Stimulated activated CD4-positive, alpha-beta T cell treated with anti-CD3 and anti-CD28 coated beads, TNF-alpha, amount 100 ng/mL, for 1 hour (primary cell): ENCODE measurements around the gene CACNA1G.

Experiments used
- DNase-seq, 3 donors: peaks; one replicate each; pipeline ENCODE4 v3.0.0-alpha.2; 2020; ENCODE audit warnings: low read depth in 3 of 3, low spot score in 1 of 3

CACNA1G gene

DNA sequence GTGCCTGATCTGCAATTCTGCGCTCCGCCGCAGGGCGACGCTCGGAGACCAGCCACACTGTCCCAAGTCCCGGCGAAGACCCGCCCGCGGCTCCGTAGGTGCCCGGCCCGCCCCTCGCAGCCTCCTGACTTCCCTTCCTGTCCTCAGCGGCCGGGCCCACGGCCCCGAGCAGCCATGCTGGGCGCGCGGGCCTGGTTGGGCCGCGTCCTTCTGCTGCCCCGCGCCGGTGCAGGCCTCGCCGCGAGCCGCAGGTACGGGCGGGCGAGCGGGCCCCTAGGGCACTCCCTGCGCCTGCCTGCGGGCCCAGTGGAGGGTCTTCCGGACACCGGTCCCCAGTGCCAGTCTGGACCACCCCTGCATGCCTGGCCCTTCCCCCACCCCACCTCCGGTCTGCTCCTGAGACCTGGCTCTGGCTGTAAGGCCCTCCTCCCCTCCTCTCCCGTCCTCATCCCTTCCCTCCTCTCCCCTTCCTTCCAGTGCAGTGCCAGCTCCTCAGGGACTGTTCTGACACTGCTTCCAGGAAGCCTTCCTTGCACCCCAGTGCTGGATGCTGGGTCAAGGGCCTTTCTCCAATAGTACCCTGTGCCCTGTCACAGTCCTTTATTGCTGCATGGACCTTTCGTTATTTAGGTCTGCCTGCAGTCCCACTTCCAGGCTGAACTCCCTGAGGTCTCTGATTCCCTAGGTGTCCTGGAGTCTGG lies 13.3 kb upstream of the CACNA1G start, which contains the start of gene SPATA20:
Gene SPATA20, plus strand, starts transcription at position 140 of the 701 bp plus-strand sequence. Its CDS starts 35 bp downstream, at position 175.
- peak; percentile 60 to 74 (median 62) for DNase-seq

DNA sequence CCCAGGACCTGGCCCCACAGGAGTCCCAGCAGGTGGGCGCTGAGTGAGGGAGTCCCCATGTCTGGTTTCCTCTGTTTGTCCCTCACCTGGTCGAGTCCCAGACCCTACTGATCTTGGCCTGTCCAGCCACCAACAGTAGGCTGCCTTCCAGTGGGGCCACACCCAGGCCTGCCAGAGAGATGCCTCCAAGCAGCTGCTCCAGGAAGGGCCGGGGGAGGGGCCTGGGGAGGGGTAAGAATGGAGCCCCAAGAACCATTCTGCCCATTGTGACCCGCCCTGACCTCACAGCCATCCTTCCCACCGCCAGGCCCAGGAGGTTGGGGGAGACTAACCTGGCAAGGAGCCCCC lies 12.8 kb upstream of the CACNA1G start:
- no peak for DNase-seq

DNA sequence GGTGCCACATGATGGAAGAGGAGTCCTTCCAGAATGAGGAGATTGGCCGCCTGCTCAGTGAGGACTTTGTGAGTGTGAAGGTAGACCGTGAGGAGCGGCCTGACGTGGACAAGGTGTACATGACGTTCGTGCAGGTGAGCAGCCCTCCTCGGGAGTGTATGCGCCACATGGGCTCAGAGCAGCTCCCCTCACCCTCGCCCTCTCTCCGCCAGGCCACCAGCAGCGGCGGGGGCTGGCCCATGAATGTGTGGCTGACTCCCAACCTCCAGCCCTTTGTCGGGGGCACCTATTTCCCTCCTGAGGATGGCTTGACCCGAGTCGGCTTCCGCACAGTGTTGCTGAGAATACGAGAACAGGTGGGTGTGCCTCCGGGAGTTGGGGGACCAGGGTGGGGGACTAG lies 11.7 kb upstream of the CACNA1G start:
- no peak for DNase-seq

DNA sequence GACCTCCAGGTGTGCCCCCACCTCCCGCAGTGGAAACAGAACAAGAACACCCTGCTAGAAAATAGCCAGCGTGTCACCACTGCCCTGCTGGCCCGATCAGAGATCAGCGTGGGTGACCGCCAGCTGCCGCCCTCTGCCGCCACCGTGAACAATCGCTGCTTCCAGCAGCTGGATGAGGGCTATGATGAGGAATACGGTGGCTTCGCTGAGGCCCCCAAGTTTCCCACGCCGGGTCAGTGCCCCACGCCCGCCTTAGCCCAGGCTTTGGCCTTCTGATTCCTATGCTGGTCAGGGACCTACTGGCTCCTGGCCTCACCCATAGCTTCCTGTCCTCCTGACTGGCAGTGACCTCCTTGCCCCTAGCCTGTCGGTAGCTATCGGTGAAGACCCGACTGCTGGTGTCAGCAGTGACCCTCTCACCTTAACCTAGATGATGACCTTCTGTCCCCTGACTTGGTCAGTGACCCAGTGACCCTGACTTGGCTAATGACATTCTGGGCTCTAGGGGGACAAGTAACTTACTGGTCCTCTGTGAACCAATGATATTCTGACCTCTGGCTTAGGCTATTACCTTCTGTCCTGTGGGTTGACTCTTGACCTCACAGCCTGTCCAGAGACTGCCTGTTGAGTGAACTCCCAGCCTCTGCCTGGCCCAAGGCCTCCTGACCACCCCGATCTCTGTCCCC lies 11.1 kb upstream of the CACNA1G start:
- no peak for DNase-seq

DNA sequence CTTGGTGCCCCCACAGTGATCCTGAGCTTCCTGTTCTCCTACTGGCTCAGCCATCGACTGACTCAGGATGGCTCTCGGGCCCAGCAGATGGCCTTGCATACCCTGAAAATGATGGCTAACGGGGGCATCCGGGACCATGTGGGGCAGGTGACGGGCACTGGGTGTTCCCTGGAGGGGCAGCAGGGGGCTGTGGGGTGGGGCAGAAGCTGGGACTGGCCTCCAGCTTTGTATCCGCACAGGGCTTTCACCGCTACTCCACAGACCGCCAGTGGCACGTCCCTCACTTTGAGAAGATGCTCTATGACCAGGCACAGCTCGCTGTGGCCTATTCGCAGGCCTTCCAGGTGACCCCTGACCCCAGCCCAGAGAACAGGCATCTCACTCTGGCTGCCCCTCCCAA lies 10.5 kb upstream of the CACNA1G start:
- DNase-seq: no peak

DNA sequence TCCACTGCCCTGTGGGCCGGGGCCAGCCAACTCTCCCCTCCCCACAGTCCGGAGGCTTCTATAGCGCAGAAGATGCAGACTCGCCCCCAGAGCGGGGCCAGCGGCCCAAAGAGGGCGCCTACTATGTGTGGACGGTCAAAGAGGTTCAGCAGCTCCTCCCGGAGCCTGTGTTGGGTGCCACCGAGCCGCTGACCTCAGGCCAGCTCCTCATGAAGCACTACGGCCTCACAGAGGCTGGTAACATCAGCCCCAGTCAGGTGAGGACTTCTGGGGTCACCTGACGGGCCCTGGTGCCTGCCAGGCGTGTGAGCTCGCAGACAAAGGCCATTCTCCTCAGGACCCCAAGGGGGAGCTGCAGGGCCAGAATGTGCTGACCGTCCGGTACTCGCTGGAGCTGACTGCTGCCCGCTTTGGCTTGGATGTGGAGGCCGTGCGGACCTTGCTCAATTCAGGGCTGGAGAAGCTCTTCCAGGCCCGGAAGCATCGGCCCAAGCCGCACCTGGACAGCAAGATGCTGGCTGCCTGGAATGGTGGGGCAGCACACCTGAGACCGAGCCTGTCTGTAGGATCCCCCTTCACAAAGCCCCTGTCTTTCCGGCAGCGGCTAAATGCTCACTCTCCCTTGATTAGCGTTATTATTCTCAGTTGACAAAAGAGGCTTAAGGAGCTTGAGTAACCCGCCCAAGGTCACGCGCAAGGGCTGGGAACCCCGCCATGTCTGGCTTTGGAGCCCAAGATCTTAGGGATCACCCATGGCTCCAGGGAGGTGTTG lies 9.7 kb upstream of the CACNA1G start:
- no peak for DNase-seq

DNA sequence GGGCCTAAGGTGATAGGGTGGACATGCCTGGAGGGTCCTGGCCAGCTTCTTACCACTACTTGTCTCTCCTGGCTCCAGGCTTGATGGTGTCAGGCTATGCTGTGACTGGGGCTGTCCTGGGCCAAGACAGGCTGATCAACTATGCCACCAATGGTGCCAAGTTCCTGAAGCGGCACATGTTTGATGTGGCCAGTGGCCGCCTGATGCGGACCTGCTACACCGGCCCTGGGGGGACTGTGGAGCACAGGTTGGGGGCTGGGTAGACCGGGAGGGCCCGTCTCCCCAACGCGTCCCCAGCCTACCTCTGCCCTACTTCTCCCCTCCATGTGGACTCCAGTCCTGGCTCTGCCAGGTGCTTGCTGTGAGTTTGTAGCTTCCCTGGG lies 9.1 kb upstream of the CACNA1G start:
- DNase-seq: no peak

DNA sequence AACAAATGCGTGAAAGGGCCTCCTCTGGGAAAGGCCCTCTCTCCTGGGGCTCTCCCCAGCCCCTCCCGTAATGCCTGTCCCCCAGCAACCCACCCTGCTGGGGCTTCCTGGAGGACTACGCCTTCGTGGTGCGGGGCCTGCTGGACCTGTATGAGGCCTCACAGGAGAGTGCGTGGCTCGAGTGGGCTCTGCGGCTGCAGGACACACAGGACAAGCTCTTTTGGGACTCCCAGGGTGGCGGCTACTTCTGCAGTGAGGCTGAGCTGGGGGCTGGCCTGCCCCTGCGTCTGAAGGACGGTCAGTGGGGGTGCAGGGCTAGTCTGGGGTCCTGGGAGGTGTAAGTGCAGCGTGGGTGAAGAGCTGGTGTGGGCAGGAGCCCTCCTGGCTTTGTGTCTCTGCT lies 8.6 kb upstream of the CACNA1G start:
- DNase-seq: no peak

DNA sequence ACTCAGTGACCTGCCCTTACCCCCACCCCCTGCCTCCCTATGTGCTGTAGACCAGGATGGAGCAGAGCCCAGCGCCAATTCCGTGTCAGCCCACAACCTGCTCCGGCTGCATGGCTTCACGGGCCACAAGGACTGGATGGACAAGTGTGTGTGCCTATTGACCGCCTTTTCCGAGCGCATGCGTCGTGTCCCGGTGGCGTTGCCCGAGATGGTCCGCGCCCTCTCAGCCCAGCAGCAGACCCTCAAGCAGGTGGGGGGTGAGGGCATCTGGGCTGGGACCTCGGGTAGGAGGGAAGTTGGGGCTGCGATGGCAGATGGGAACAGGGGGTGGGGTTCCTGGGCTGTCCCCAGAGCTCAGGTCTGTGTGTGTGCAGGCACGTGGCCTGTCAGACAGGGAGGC lies 6.3 kb upstream of the CACNA1G start:
- no peak for DNase-seq

DNA sequence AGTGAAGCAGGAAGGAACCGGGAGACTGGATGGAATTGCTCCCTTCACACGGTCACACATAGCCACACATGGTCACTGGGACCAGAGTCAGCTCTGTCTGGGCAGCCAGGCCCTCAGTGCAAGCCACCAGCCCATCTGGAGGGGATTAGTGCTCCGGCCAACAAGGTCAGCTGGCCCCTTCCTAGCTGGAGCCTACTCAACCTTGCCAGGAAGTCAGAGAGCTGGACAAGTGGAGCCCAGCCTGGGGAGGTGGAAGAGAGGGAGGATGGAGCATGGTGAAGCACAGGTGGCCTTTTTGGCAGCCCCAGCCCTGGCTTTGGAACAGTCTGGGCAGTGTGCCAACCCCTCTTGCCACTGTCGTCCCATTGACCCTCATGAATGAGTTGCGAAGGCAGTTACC lies 3.7 kb upstream of the CACNA1G start:
- DNase-seq: no peak

DNA sequence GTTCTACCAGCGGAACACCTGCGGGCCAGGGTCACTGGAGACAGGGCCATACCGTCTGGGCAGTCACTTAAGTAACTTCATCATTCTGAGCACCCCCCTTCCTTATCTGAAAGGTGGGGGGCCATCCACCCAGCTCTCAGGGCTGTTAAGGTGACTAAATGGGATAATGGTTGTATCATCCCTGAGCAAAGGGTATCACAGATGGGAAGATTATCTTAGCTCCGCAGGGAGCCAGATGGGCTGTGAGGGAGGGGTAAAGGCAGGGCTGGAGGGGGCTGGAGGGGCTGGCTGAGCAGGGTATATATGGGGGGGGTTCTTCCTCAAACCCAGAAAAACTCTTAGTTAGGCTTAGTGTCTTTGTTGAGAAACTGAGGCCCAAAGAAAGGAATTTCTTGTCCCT lies 2.9 kb upstream of the CACNA1G start:
- no peak for DNase-seq

DNA sequence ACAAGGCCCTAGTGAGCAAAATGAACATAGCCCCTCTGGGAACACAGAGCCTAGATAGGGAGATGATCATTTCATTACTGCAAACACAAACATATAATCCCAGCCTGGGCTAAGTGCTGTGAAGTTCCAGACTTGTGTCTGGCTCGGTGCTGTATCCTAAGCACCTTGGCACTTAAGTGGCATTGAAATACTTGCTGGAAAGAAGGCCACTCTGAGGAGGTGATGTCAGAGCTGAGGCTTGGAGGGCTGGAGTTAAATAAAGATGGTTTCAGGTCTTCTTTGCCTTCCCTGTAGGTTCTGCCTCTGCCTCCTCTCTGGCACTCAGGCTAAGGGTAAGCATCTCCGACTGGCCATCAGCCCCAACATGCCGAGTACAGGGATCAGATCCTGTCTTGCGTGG lies 2.4 kb upstream of the CACNA1G start:
- DNase-seq: no peak

DNA sequence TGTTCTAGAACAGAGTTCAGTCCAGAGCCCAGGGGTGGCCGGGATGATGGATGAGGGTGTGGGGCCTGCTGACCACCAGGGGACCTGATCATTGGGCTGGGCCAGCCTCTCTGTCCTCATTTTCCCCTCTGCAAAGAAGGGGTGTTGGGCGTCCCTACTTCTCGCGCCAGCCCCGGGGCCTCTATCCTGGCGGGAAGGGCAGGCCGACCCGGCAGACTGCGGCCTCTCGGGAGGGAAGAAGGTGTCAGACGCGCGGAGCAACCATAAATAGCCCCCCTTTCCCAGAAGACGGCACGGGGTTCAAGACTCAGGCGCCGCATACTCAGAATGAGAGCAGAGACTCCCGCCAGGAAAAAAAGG lies 2.0 kb upstream of the CACNA1G start:
- DNase-seq: no peak

DNA sequence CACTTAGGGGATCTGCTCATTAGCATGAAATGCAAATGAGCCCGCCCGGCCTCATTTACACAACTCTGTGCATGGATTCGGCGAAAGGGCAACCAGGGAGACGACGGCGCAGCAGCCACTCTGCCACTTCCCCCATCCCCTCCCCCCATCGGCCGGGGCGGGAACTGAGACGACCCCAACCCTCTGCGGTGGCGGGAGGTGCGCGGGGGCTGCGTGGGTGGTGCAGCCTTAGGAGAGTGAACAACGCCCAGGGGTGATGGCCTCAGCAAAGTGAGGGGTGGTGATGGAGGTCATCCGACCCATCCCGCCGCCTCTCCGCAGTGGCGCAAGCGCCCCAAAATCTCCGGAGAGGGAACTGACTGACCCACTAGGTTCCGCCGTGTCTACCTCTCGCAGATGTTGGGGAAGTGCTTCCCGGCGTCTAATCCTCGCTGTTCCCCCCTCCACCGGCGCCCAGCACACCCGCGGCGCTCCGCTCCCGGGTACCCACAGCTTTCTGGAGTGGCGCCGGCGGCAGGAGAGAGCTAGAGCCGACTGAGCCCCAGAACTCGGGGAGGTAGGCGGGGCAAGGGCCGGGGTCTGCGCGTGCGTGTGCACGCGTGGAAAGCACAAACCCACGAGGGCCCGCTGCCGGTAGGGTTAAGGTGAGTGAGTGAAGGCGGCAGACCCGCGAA lies 1.4 kb upstream of the CACNA1G start:
- no peak for DNase-seq

DNA sequence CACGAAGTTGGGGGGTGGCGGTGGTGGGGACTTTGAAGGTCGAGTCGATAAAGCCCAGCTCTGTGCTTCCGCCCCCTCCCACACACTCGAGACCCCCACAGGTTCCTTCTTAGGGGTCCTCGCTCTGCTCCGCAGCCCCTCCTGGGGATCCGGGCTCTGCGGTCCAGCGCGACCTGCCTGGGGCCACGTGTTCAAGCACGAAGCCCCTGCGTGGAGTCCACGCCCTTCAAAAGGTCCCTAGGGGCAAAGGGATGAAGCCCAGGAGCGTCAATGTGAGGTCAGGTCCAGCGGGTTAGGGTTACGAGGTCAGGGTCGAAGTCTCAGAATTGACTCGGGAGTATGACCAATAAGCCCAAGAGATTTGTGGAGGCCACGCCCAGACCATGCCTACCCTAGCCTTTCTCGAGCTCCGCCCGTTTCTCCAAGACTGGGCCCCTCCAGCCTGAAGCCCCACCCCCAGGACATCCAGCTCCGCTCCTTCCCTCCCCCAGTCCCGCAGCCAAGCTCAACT lies 786 bp upstream of the CACNA1G start:
- DNase-seq: no peak

DNA sequence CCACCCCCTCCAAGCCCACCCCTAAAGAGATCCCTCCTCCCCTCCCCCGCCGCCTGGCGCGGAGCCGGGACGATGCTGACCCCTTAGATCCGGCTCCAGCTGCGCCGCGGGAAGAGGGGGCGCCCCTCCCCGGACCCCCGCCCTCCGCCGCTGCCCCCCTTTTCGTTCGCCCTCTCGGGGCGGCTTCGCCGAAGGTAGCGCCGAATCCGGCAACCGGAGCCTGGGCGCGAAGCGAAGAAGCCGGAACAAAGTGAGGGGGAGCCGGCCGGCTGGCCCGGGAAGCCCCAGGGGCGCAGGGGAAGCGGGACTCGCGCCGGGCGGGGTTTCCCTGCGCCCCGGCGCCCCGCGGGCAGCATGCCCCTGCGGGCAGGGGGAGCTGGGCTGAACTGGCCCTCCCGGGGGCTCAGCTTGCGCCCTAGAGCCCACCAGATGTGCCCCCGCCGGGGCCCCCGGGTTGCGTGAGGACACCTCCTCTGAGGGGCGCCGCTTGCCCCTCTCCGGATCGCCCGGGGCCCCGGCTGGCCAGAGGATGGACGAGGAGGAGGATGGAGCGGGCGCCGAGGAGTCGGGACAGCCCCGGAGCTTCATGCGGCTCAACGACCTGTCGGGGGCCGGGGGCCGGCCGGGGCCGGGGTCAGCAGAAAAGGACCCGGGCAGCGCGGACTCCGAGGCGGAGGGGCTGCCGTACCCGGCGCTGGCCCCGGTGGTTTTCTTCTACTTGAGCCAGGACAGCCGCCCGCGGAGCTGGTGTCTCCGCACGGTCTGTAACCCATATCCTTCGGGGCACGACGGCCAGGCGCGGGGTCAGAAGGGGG lies 623 bp downstream of the CACNA1G start:
- no peak for DNase-seq

DNA sequence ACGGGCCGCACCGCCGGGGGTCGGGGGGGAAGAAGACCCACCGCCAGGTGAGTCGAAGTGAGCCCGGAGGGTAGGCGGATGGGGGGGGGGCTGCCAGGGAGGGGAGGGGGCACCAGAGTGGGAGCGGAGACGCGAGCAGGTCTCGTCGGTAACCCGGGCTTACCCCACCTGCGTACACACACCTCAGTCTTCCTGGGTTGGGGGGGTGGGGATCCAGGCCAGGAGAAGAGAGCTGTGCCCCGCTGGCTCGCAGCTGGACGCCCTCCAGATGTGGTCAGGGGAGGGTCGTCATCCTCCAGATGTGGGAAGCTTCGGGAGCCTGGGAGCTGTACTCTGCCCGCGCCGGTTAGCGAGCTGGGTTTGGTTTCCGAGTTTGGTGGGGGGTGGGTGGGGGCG lies 1.2 kb downstream of the CACNA1G start:
- DNase-seq: no peak

DNA sequence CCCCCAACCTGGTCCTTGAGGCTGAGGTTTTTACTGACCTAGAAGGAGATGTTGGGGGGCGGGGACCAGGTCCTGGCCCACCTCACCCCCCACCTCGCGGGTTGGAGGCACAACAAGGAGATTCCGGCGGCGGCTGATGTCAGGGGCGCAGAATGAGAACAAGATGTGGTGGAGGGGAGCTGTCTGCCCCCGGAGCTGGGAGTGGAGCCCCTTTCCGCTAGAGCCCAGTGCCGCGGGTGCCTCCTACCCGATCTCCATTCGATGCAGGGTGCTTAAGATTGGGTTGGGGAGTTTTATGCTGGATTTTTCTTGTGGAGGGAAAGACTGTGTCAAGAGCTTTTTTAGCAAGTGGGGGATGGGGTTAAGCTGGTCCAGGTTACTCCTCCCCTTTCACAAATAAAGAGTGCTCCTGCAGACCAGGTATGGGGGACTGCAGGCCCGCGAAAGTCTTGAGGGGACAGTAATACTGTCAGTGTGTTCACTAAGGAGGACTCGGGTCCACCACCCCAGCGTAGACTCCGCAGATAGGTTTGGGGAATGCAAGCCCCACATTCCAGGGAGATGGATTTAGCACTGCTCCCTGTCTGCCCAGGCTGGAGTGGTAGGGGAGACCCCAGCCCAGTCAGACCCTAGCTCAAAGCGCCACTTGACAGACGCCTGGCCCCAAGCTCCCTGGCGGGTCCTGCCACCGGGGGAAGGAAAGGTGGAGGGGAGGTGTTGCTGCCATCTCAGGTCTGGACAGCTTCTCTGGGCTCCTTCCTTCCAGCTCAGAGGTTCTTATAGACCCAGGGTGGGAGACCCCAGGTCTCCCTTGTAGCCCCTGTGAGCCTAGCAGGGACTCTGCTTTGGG lies 2.0 kb downstream of the CACNA1G start:
- no peak for DNase-seq

DNA sequence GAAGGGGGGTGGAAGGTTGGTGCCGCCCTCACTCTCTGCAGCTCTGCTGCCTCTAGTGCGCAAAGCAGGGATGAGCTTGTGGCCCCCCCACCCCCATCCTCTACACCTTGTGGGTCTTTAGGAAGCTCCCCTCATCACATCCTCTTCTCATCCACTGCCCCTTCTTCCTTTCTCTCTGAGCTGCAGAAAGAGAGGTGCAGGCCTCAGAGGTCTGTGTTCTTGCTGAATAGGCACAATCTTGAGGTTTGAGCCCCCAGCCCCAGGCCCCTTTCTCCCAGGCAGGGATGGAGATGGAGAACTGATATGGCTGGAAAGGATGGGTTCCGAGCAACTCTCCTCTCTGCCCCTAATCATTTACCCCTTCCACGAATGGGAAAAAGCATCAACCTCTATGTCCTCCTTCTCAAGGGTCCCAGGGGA lies 2.6 kb downstream of the CACNA1G start:
- DNase-seq: no peak

DNA sequence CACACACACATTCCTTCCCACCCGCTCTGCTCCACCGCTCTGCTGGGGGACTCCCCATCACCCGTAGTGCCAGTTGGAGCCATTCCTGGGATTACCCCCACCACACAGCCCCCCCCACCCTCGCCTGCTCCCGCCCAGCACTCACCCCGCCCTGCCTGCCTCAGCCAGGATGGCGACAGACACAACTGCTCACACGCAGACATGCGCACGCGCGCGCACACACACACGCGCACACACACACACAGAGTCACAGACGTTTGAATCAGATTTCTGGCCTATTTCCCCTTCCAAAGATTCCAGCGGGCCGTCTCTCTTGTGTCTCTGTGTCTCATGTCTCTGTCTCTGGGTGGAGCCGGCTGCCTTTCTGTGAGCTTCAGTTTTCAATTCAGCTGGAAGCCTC lies 4.4 kb downstream of the CACNA1G start:
- DNase-seq: no peak
